ENCODE measurements around the gene RPP14.

The RPP14 gene

GRCh38 chr3:58321791-58322190, 15.7 kb downstream of the RPP14 start:
- TF ChIP-seq CTCF (conservative IDR thresholded peaks at IDR 0.05), result no peak
- H3K27ac ChIP-seq, result no peak overlapping the region

- no peak for TF ChIP-seq CTCF (conservative IDR thresholded peaks at IDR 0.05)
- no peak overlapping the region for H3K27ac ChIP-seq
Observed at GRCh38 chr3:58322793-58323192, 16.7 kb downstream of the RPP14 start.

- no peak overlapping the region for H3K27ac ChIP-seq
- no peak for TF ChIP-seq CTCF (conservative IDR thresholded peaks at IDR 0.05)
Observed at GRCh38 chr3:58323529-58324390, 17.7 kb downstream of the RPP14 start.

- no peak overlapping the region for H3K27ac ChIP-seq
- no peak for TF ChIP-seq CTCF (conservative IDR thresholded peaks at IDR 0.05)
Observed at GRCh38 chr3:58324391-58325390, 18.6 kb downstream of the RPP14 start.

GRCh38 chr3:58325525-58325992, 19.5 kb downstream of the RPP14 start:
- no peak overlapping the region for H3K27ac ChIP-seq
- TF ChIP-seq CTCF (conservative IDR thresholded peaks at IDR 0.05), result no peak

- no peak overlapping the region for H3K27ac ChIP-seq
Observed at GRCh38 chr3:58326267-58326900, 20.3 kb downstream of the RPP14 start.

More at GRCh38 chr3:58326267-58326900, 20.3 kb downstream of the RPP14 start:
- TF ChIP-seq CTCF (conservative IDR thresholded peaks at IDR 0.05), result no peak

Measured in VCaP (cell line).